ENCODE measurements around the gene LRRC15.

Gene LRRC15

GRCh38 chr3:194384156-194384555 is 14.6 kb upstream of the LRRC15 start:
- DNase-seq = no peak

GRCh38 chr3:194383276-194383940 is 13.9 kb upstream of the LRRC15 start:
- DNase-seq = no peak

GRCh38 chr3:194382892-194383223 is 13.3 kb upstream of the LRRC15 start:
- DNase-seq = no peak

GRCh38 chr3:194382196-194382891 is 12.8 kb upstream of the LRRC15 start:
- DNase-seq = no peak

GRCh38 chr3:194381460-194381875 is 11.9 kb upstream of the LRRC15 start:
- no peak for DNase-seq

GRCh38 chr3:194380326-194380725 is 10.8 kb upstream of the LRRC15 start:
- no peak for DNase-seq

- DNase-seq = no peak
Observed at GRCh38 chr3:194379651-194380050, 10.1 kb upstream of the LRRC15 start.

GRCh38 chr3:194379231-194379630 is 9.7 kb upstream of the LRRC15 start:
- no peak for DNase-seq

GRCh38 chr3:194377708-194378107 is 8.2 kb upstream of the LRRC15 start:
- no peak for DNase-seq

GRCh38 chr3:194376241-194376560 is 6.7 kb upstream of the LRRC15 start:
- no peak for DNase-seq

- no peak for DNase-seq
Observed at GRCh38 chr3:194375473-194376240, 6.1 kb upstream of the LRRC15 start.

GRCh38 chr3:194374935-194375334 is 5.4 kb upstream of the LRRC15 start:
- no peak for DNase-seq

- no peak for DNase-seq
Observed at GRCh38 chr3:194373899-194374298, 4.4 kb upstream of the LRRC15 start.

- DNase-seq = no peak
Observed at GRCh38 chr3:194373028-194373427, 3.5 kb upstream of the LRRC15 start.

GRCh38 chr3:194370753-194371152 is 1.2 kb upstream of the LRRC15 start:
- no peak for DNase-seq

- DNase-seq = no peak
Observed at GRCh38 chr3:194368918-194369317, 625 bp downstream of the LRRC15 start.

- no peak for DNase-seq
Observed at GRCh38 chr3:194367992-194368841, 1.3 kb downstream of the LRRC15 start.

GRCh38 chr3:194365978-194366490 is 3.5 kb downstream of the LRRC15 start:
- DNase-seq = no peak

- DNase-seq = no peak
Observed at GRCh38 chr3:194365526-194365925, 4.0 kb downstream of the LRRC15 start.

GRCh38 chr3:194364652-194365434 is 4.7 kb downstream of the LRRC15 start:
- no peak for DNase-seq

- DNase-seq = no peak
Observed at GRCh38 chr3:194364314-194364651, 5.3 kb downstream of the LRRC15 start.

GRCh38 chr3:194360568-194360967 is 9.0 kb downstream of the LRRC15 start:
- DNase-seq = no peak
